Measurements from ENCODE around the gene RASGRF1.

Gene RASGRF1

DNA sequence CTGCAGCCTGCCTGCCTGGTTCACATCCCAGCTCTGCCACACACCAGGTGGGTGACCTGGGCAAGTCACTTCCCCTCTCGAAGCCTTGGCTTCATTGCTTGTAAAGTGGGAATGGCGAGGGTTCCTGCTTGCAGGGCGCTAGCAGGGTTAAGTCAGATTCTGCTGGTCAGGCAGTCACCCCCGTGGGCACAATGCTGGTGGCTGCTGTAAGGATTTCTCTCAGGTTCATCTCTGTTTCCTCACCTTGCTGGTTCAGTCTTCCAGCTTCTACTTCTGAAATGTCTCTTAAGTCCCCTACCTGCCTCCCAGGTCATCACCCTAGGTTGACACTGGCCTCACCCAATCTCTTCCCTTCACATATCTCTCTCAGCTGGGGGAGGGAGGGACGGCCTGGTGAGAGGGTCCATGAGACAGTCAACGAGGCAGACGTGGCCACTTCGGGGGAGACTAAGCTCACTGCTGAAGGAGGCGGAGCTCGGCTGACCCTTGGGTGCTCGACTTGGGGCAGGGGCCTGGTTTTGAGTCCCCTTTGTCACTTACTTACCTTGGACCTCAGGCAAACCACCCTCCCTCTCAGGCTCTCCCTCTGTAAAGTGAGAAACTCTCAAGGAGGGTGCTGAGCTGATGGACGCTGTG is 157.3 kb downstream of the RASGRF1 start:
- TF ChIP-seq YY1 (IDR thresholded peaks at IDR 0.05; ENCODE audit: low read depth) (no peak), CEBPB (IDR thresholded peaks at IDR 0.05) (no peak), TCF12 (IDR thresholded peaks at IDR 0.05; ENCODE audit: low read depth) (no peak), ZBTB7A (IDR thresholded peaks at IDR 0.05; ENCODE audit: low read depth) (no peak), EGR1 (IDR thresholded peaks at IDR 0.05) (no peak), TEAD4 (IDR thresholded peaks at IDR 0.05) (no peak), EP300 (IDR thresholded peaks at IDR 0.05; ENCODE audit: borderline replicate concordance) (no peak), RAD21 (IDR thresholded peaks at IDR 0.05; ENCODE audit: low read depth) (no peak), CREB1 (IDR thresholded peaks at IDR 0.05; ENCODE audit: low read depth) (no peak), NFIC (IDR thresholded peaks at IDR 0.05) (no peak), TAF1 (IDR thresholded peaks at IDR 0.05; ENCODE audit: low read depth) (no peak), FOXM1 (IDR thresholded peaks at IDR 0.05; ENCODE audit: borderline replicate concordance, low read depth) (no peak)
- TF ChIP-seq, protein P1, sequence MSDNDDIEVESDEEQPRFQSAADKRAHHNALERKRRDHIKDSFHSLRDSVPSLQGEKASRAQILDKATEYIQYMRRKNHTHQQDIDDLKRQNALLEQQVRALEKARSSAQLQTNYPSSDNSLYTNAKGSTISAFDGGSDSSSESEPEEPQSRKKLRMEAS (IDR thresholded peaks at IDR 0.05): no peak
- TF ChIP-seq, protein P2, sequence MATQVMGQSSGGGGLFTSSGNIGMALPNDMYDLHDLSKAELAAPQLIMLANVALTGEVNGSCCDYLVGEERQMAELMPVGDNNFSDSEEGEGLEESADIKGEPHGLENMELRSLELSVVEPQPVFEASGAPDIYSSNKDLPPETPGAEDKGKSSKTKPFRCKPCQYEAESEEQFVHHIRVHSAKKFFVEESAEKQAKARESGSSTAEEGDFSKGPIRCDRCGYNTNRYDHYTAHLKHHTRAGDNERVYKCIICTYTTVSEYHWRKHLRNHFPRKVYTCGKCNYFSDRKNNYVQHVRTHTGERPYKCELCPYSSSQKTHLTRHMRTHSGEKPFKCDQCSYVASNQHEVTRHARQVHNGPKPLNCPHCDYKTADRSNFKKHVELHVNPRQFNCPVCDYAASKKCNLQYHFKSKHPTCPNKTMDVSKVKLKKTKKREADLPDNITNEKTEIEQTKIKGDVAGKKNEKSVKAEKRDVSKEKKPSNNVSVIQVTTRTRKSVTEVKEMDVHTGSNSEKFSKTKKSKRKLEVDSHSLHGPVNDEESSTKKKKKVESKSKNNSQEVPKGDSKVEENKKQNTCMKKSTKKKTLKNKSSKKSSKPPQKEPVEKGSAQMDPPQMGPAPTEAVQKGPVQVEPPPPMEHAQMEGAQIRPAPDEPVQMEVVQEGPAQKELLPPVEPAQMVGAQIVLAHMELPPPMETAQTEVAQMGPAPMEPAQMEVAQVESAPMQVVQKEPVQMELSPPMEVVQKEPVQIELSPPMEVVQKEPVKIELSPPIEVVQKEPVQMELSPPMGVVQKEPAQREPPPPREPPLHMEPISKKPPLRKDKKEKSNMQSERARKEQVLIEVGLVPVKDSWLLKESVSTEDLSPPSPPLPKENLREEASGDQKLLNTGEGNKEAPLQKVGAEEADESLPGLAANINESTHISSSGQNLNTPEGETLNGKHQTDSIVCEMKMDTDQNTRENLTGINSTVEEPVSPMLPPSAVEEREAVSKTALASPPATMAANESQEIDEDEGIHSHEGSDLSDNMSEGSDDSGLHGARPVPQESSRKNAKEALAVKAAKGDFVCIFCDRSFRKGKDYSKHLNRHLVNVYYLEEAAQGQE (IDR thresholded peaks at IDR 0.05; ENCODE audit: low read depth): no peak
- TF ChIP-seq, protein P3, sequence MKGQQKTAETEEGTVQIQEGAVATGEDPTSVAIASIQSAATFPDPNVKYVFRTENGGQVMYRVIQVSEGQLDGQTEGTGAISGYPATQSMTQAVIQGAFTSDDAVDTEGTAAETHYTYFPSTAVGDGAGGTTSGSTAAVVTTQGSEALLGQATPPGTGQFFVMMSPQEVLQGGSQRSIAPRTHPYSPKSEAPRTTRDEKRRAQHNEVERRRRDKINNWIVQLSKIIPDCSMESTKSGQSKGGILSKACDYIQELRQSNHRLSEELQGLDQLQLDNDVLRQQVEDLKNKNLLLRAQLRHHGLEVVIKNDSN (IDR thresholded peaks at IDR 0.05): no peak

DNA sequence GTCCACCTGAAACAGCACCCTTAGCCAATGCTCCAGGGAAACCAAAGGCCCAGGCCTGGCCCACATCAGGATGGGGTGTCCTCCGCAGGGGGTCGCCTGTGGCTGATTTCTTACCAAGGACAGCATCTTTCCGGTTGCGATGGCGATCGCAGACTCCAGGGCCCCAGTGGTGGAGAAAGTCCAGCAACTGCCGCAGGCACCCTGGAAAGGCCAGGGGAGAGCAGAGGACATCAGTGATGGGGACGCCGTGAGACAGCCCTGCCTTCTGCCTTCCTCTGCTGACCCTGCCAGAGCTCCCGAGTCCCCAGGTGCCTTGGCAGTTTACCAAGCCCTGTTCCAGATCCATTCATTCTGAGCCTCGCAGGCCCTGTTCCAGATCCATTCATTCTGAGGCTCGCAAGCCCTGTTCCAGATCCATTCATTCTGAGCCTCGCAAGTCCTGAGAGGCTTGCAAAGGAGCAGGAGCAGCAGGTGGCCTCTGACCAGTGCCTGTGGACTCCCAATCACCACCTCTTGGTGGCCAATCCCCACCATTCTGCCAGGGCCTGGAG is 158.2 kb downstream of the RASGRF1 start:
- TF ChIP-seq FOXM1 (IDR thresholded peaks at IDR 0.05; ENCODE audit: borderline replicate concordance, low read depth): no peak
- no peak for TF ChIP-seq ZBTB7A (IDR thresholded peaks at IDR 0.05; ENCODE audit: low read depth)
- TF ChIP-seq, protein P3 (IDR thresholded peaks at IDR 0.05): no peak
- TF ChIP-seq NFIC (IDR thresholded peaks at IDR 0.05): no peak
- TF ChIP-seq RAD21 (IDR thresholded peaks at IDR 0.05; ENCODE audit: low read depth): no peak
- TF ChIP-seq TAF1 (IDR thresholded peaks at IDR 0.05; ENCODE audit: low read depth): no peak
- no peak for TF ChIP-seq TEAD4 (IDR thresholded peaks at IDR 0.05)
- no peak for TF ChIP-seq EP300 (IDR thresholded peaks at IDR 0.05; ENCODE audit: borderline replicate concordance)
- TF ChIP-seq TCF12 (IDR thresholded peaks at IDR 0.05; ENCODE audit: low read depth): no peak
- TF ChIP-seq CREB1 (IDR thresholded peaks at IDR 0.05; ENCODE audit: low read depth): no peak
- TF ChIP-seq EGR1 (IDR thresholded peaks at IDR 0.05): no peak
- no peak for TF ChIP-seq CEBPB (IDR thresholded peaks at IDR 0.05)
- TF ChIP-seq YY1 (IDR thresholded peaks at IDR 0.05; ENCODE audit: low read depth): no peak
- TF ChIP-seq, protein P1 (IDR thresholded peaks at IDR 0.05): no peak
- TF ChIP-seq, protein P2 (IDR thresholded peaks at IDR 0.05; ENCODE audit: low read depth): no peak

DNA sequence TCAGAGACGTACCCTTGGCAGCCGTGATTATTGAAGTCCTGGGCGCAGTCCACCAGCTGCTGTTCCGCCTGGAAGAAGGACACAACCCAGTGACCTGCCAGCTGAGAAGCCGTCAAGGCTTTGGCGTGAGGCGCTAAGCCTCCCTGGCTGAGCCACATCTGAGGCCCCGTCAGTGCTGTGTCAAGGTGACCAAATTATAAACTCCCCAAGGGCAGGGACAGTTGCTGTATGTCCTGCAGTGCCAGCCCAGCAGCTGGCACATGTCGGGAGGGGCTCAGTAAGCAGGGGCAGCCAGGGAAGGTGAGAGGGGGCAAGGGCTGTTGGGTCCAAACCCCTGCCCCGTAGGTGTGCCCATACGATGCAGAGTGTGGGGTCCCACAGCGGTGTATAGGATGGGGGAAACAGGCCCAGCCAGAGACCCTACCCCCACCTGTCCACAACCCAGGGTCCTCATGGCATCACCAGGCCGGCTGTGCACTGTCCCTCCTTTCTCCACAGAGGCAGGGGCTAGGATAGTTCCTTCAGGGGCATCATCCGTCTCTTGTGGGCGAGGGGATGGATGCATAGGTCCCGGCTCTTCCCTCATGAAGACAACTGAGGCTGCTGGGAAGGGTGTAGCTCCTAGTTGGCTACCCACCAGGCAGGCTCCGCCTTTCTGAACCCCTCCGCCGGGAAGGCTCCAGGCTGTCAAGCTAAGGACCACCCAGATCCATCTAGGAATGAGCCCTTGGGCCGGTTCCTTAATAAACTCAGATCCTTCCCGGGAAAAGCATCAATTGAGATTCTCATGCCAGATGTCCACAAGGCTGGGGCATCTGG is 158.9 kb downstream of the RASGRF1 start:
- TF ChIP-seq RAD21 (IDR thresholded peaks at IDR 0.05; ENCODE audit: low read depth) (no peak), EP300 (IDR thresholded peaks at IDR 0.05; ENCODE audit: borderline replicate concordance) (no peak), TEAD4 (IDR thresholded peaks at IDR 0.05) (no peak), TCF12 (IDR thresholded peaks at IDR 0.05; ENCODE audit: low read depth) (no peak), FOXM1 (IDR thresholded peaks at IDR 0.05; ENCODE audit: borderline replicate concordance, low read depth) (no peak)

DNA sequence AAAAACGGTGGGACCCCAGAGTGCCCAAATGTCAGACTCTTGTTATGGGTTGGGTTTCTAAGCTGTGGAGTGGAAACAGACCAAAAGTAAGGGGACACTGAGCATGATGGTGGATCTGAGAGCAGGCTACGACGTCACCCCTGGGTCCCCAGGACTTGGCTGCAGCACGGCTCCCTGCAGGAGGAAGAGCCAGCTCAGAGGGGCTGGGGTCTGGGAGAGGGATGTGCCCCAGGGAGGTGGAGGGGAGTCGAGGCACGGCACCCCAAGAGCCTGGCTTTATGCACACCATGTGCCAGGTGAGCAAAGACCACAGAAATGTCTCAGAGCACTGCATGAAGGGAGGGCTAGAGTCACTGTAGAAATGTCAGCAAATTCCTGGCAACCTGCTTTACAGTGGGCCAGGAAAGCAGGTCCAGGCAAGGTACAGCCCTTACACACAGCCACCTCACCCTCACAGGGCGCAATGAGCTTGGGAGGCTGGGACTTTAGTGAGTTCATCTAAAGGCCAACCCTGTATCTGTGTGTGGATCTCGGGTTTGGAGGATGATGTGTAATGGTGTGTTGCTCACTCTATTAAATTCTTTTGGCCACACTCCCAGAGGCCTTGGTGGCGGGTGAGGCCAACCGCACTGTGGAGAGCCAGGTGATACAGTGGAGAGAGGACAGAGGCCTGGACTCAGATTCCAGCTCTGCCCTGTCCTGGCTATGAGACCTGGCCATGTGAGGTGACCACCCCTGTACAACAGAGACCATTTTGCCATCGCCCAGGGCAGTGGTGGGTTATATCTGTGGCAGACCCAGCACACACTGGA is 159.8 kb downstream of the RASGRF1 start:
- no peak for TF ChIP-seq EGR1 (IDR thresholded peaks at IDR 0.05)
- TF ChIP-seq RAD21 (IDR thresholded peaks at IDR 0.05; ENCODE audit: low read depth): no peak
- TF ChIP-seq NFIC (IDR thresholded peaks at IDR 0.05): no peak
- TF ChIP-seq, protein P1 (IDR thresholded peaks at IDR 0.05): no peak
- TF ChIP-seq, protein P2 (IDR thresholded peaks at IDR 0.05; ENCODE audit: low read depth): no peak
- TF ChIP-seq TCF12 (IDR thresholded peaks at IDR 0.05; ENCODE audit: low read depth): no peak
- no peak for TF ChIP-seq CEBPB (IDR thresholded peaks at IDR 0.05)
- no peak for TF ChIP-seq TAF1 (IDR thresholded peaks at IDR 0.05; ENCODE audit: low read depth)
- TF ChIP-seq FOXM1 (IDR thresholded peaks at IDR 0.05; ENCODE audit: borderline replicate concordance, low read depth): no peak
- TF ChIP-seq ZBTB7A (IDR thresholded peaks at IDR 0.05; ENCODE audit: low read depth): no peak
- TF ChIP-seq EP300 (IDR thresholded peaks at IDR 0.05; ENCODE audit: borderline replicate concordance): no peak
- no peak for TF ChIP-seq CREB1 (IDR thresholded peaks at IDR 0.05; ENCODE audit: low read depth)
- TF ChIP-seq, protein P3 (IDR thresholded peaks at IDR 0.05): no peak
- no peak for TF ChIP-seq YY1 (IDR thresholded peaks at IDR 0.05; ENCODE audit: low read depth)
- TF ChIP-seq TEAD4 (IDR thresholded peaks at IDR 0.05): no peak
